Caco-2 (cell line): Measurements from ENCODE around the gene CSTF1. TPM values are rescaled to one million over a fixed set of nuclear protein-coding genes. Genes with fewer than 3 reads are reported as not detected.

Experiments used
- BruUV-seq: library from RNA; stranded (reverse); fragments of 400-500 nt; replicated peaks from 2 replicates; lab custom pipeline; 2021; lab: Mats Ljungman, UMichigan
- CTCF ChIA-PET: fragments of 300-600 bp; sonication (Branson Sonifier 250); formaldehyde crosslinking; loops from one replicate; lab custom pipeline; 2022; ENCODE audit warnings: antibody characterized with exemption; lab: Charles Lee
- POLR2A ChIA-PET: fragments of 300-600 bp; sonication (Branson Sonifier 250); formaldehyde crosslinking; loops from one replicate; lab custom pipeline; 2022; ENCODE audit warnings: antibody characterized with exemption; lab: Charles Lee
- DNase-seq, 2 experiments: peaks; one replicate each; pipeline versions ENCODE4 v3.0.0 to v3.0.0-alpha.2; 2020 to 2022
- H3K27me3 ChIP-seq: replicated peaks from 2 replicates; pipeline ENCODE4 v1.6.0; 2011; ENCODE audit warnings: low read length; ENCODE audit not compliant: control insufficient read depth, insufficient read depth
- H3K36me3 ChIP-seq: 2 replicates; pipeline ENCODE4 v1.5.1; 2011; ENCODE audit warnings: low read length; ENCODE audit not compliant: control insufficient read depth, insufficient read depth
- H3K4me1 ChIP-seq: fragments of 250-450 bp; sonication (Bioruptor Pico); 2 replicates; pipeline ENCODE4 v1.5.1; 2020; ENCODE audit warnings: mild to moderate bottlenecking
- H3K4me3 ChIP-seq: 2 replicates; pipeline ENCODE4 v1.5.1; 2011; ENCODE audit warnings: low read depth, mild to moderate bottlenecking, control low read depth, low read length
- H3K9me3 ChIP-seq: fragments of 250-450 bp; sonication (Bioruptor Pico); 2 replicates; pipeline ENCODE4 v1.5.1; 2020; ENCODE audit warnings: mild to moderate bottlenecking, moderate library complexity
- H3K27ac Mint-ChIP-seq: one replicate; pipeline ENCODE4 v1.8.0; 2022; ENCODE audit warnings: mixed read lengths; ENCODE audit not compliant: unreplicated experiment
- H3K27me3 Mint-ChIP-seq: one replicate; pipeline ENCODE4 v1.8.0; 2022; ENCODE audit warnings: mixed read lengths; ENCODE audit not compliant: insufficient read depth, unreplicated experiment
- H3K36me3 Mint-ChIP-seq: one replicate; pipeline ENCODE4 v1.8.0; 2022; ENCODE audit warnings: mild to moderate bottlenecking, mixed read lengths; ENCODE audit not compliant: insufficient read depth, unreplicated experiment
- H3K4me1 Mint-ChIP-seq: one replicate; pipeline ENCODE4 v1.8.0; 2022; ENCODE audit warnings: low read depth, mixed read lengths; ENCODE audit not compliant: unreplicated experiment
- H3K4me3 Mint-ChIP-seq: one replicate; pipeline ENCODE4 v1.8.0; 2022; ENCODE audit warnings: mild to moderate bottlenecking, moderate library complexity, mixed read lengths; ENCODE audit not compliant: unreplicated experiment
- H3K9me3 Mint-ChIP-seq: one replicate; pipeline ENCODE4 v1.8.0; 2022; ENCODE audit warnings: mixed read lengths; ENCODE audit not compliant: unreplicated experiment
- CTCF ChIP-seq, 2 experiments: fragments of 200-600 bp in 1 of 2; IDR thresholded peaks; 1 replicate in 1 of 2; 2 replicates in 1 of 2; pipeline versions ENCODE4 v1.5.1 to v1.8.0; 2011 to 2022; ENCODE audit warnings: antibody characterized with exemption in 1 of 2, control low read depth in 1 of 2, inconsistent platforms in 1 of 2, low read depth in 1 of 2, low read length in 1 of 2, mild to moderate bottlenecking in 1 of 2, moderate library complexity in 1 of 2; ENCODE audit not compliant: insufficient read depth in 1 of 2, severe bottlenecking in 1 of 2, unreplicated experiment in 1 of 2
- intact Hi-C: fragments of 100-400 bp; cut with micrococcal nuclease; formaldehyde crosslinking; loops from one replicate; pipeline ENCODE4 v1.10.0; 2022; ENCODE audit not compliant: unreplicated experiment
- total RNA-seq: library from RNA; stranded (reverse); gene quantifications from 2 replicates; pipeline ENCODE4 v1.2.3, GENCODE V29; 2022

CSTF1 gene
- total RNA-seq, 1 experiment from 2014 or later = 97.0 TPM

GRCh38 chr20:56438284-56438683 is 45.8 kb downstream of the CSTF1 start:
- no peak for DNase-seq
- Mint-ChIP-seq H3K36me3 (no peaks in the 10 kb centered on the region), H3K9me3 (no peaks in the 10 kb centered on the region), H3K27me3 (no peaks in the 10 kb centered on the region), H3K4me3 (no peak overlapping the region), H3K27ac (no peak overlapping the region), H3K4me1 (no peaks in the 10 kb centered on the region)
- no TSS peak for BruUV-seq
- intact Hi-C loops = no loop called here
- Histone ChIP-seq H3K4me1 (0 out of 2 replicates have a peak, but pooled peaks cover 6% of the 10 kb centered on the region), H3K36me3 (no peaks in the 10 kb centered on the region), H3K4me3 (no peak overlapping the region), H3K9me3 (no peaks in the 10 kb centered on the region), H3K27me3 (no peaks in the 10 kb centered on the region)
- ChIA-PET CTCF (no interaction called here), POLR2A (no interaction called here)
- TF ChIP-seq CTCF (IDR thresholded peaks at IDR 0.05; ENCODE audit: insufficient read depth in 1 of 2, low read depth in 1 of 2, low read length in 1 of 2, severe bottlenecking in 1 of 2, unreplicated experiment in 1 of 2) = no peak

- CTCF ChIA-PET = no interaction called here
- intact Hi-C loops = no loop called here
- Mint-ChIP-seq H3K27me3 (no peaks in the 10 kb centered on the region), H3K27ac (no peak overlapping the region), H3K36me3 (no peaks in the 10 kb centered on the region), H3K4me1 (no peaks in the 10 kb centered on the region), H3K4me3 (no peak overlapping the region), H3K9me3 (no peaks in the 10 kb centered on the region)
- Histone ChIP-seq H3K4me3 (no peak overlapping the region), H3K36me3 (no peaks in the 10 kb centered on the region), H3K4me1 (0 out of 2 replicates have a peak, but pooled peaks cover 6% of the 10 kb centered on the region), H3K27me3 (no peaks in the 10 kb centered on the region), H3K9me3 (no peaks in the 10 kb centered on the region)
- no peak for TF ChIP-seq CTCF (IDR thresholded peaks at IDR 0.05; ENCODE audit: insufficient read depth in 1 of 2, low read depth in 1 of 2, low read length in 1 of 2, severe bottlenecking in 1 of 2, unreplicated experiment in 1 of 2)
- BruUV-seq = no TSS peak
- POLR2A ChIA-PET = no interaction called here
- no peak for DNase-seq
Observed at GRCh38 chr20:56439771-56440291, 47.4 kb downstream of the CSTF1 start.

GRCh38 chr20:56440346-56441007 is 48.0 kb downstream of the CSTF1 start:
- H3K27me3 ChIP-seq = no peaks in the 10 kb centered on the region
- H3K4me1 ChIP-seq = 0 out of 2 replicates have a peak, but pooled peaks cover 6% of the 10 kb centered on the region
- no peaks in the 10 kb centered on the region for H3K36me3 ChIP-seq
- ChIA-PET CTCF (no interaction called here), POLR2A (no interaction called here)
- intact Hi-C loops = no loop called here
- Mint-ChIP-seq H3K27me3 (no peaks in the 10 kb centered on the region), H3K36me3 (no peaks in the 10 kb centered on the region), H3K4me3 (no peak overlapping the region), H3K9me3 (no peaks in the 10 kb centered on the region), H3K4me1 (no peaks in the 10 kb centered on the region), H3K27ac (no peak overlapping the region)
- H3K9me3 ChIP-seq = no peaks in the 10 kb centered on the region
- TF ChIP-seq CTCF (IDR thresholded peaks at IDR 0.05; ENCODE audit: insufficient read depth in 1 of 2, low read depth in 1 of 2, low read length in 1 of 2, severe bottlenecking in 1 of 2, unreplicated experiment in 1 of 2) = no peak
- no peak for DNase-seq
- no peak overlapping the region for H3K4me3 ChIP-seq
- BruUV-seq = no TSS peak
